Coronary artery (tissue), 2 donors: Measurements from ENCODE around the gene ALDH6A1.
"Not testable (repeated sequence)": the region's sequence is repeated elsewhere in the genome, so short reads cannot be mapped to it uniquely, and the experiment has no call there.

Experiments used
- DNase-seq: peaks from one replicate; pipeline ENCODE4 v3.0.0-alpha.2; 2017; ENCODE audit warnings: low spot score
- H3K27ac ChIP-seq, 2 donors: fragments of 200-600 bp; sonication (generic); one replicate each; pipeline ENCODE4 v1.5.1; 2016 to 2019
- H3K4me3 ChIP-seq: fragments of 200-600 bp; sonication (generic); 2 replicates; pipeline ENCODE4 v1.5.1; 2016; ENCODE audit warnings: mild to moderate bottlenecking, moderate library complexity
- CTCF ChIP-seq: fragments of 200-600 bp; sonication (generic); IDR thresholded peaks from one replicate; pipeline ENCODE4 v1.5.1; 2019; ENCODE audit warnings: antibody characterized with exemption

ALDH6A1 gene

GRCh38 chr14:74084277-74085046 lies at the start of gene ALDH6A1, which contains the start of gene LIN52:
Gene ALDH6A1, minus strand, starts transcription at chr14:74084453. Its CDS starts 59 bp downstream, at chr14:74084394.
Gene LIN52, plus strand, starts transcription at chr14:74084956. Its CDS starts 19 bp downstream, at chr14:74084975.
- Histone ChIP-seq H3K4me3 (peak within 1 kb of the TSS; percentile 86), H3K27ac (peak within 1 kb of the TSS; percentile 91 to 99)
- no peak for TF ChIP-seq CTCF
- DNase-seq = peak; percentile 100

- no peak overlapping the region for H3K27ac ChIP-seq
- no peak for TF ChIP-seq CTCF
- no peak for DNase-seq
- no peak overlapping the region for H3K4me3 ChIP-seq
Measured at GRCh38 chr14:74127634-74128033, 43.4 kb upstream of the ALDH6A1 start.

- H3K27ac ChIP-seq = no peak overlapping the region
- no peak overlapping the region for H3K4me3 ChIP-seq
- no peak for DNase-seq
- TF ChIP-seq CTCF = no peak
Measured at GRCh38 chr14:74126315-74127013, 42.2 kb upstream of the ALDH6A1 start.

GRCh38 chr14:74125487-74125886 lies 41.2 kb upstream of the ALDH6A1 start:
- not testable (repeated sequence) for H3K27ac ChIP-seq, DNase-seq, H3K4me3 ChIP-seq

- not testable (repeated sequence) for DNase-seq, H3K27ac ChIP-seq, H3K4me3 ChIP-seq
Measured at GRCh38 chr14:74111395-74112216, 27.4 kb upstream of the ALDH6A1 start.

- Histone ChIP-seq H3K27ac (no peak overlapping the region), H3K4me3 (no peak overlapping the region)
- no peak for TF ChIP-seq CTCF
- DNase-seq = no peak
Measured at GRCh38 chr14:74109369-74109768, 25.1 kb upstream of the ALDH6A1 start.

GRCh38 chr14:74105381-74105780 lies 21.1 kb upstream of the ALDH6A1 start:
- TF ChIP-seq CTCF = no peak
- Histone ChIP-seq H3K27ac (no peak overlapping the region), H3K4me3 (no peak overlapping the region)
- DNase-seq = no peak
